GM19025 (cell line): ENCODE measurements around the gene CAMTA2.
A peak's percentile ranks its signal among the peaks of the same experiment; 100 is the strongest.

Experiments used
- ATAC-seq: cut with Tn5 transposase; IDR thresholded peaks from one replicate; pipeline ENCODE4 v1.9.1; 2021; ENCODE audit warnings: mild to moderate bottlenecking, low read depth, moderate library complexity; ENCODE audit not compliant: unreplicated experiment

CAMTA2 gene

GRCh38 chr17:4971826-4972225 lies 15.6 kb downstream of the CAMTA2 start:
- no peak for ATAC-seq

GRCh38 chr17:4970273-4970672 lies 17.2 kb downstream of the CAMTA2 start:
- no peak for ATAC-seq

DNA sequence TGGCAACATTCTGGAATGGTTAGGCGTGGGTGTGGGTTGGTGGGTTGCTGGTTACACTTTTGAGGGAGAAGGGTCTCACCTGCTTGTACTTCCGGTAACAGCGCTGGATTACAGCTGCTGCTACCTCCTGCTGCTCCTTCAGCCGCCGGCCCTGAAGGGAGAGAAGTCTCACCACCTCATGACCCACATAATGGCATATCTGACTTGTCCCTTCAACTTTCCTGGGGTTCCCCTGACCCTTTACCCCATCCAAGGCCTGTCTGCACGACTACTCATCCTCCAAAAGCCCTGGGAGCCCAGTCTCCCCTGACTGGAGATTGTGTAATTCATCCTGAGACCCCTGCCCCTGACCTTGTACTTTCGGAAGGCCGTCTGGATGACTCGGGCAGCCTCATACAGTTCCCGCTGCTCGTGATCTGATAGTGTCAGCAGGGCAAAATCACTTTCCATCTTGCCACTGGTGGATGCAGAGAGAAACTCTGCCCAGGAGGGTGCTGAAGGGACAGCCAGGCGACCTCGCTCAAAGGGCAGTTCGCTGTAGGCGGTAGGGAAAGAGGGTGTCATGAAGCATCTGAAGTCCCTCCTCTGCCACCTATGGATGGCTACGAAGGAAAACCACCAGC lies 17.8 kb downstream of the CAMTA2 start:
- no peak for ATAC-seq

DNA sequence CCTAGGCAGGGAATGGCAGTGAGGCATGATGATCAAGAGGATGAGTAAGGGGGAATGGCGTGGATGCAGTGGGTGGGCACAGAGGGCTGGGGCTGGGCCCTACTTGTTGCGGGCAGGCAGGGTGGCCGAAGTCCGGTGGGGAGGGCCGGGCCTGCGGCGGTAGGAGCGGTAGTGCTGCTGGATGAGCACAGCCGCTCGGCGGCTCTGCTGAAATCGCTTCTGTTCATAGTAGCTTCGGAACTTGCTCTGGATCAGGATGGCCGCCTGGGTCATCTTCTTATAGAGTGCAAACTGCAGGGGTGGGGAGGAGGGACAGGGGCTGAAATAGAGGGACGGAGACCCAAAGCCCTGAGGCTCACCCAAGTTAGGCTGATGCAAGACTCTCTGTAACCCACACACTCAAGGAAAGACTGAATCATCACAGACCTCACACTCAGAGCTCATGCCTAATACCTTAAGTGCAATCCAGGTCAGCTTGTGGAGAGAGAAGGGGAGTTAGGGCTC lies 18.4 kb downstream of the CAMTA2 start:
- no peak for ATAC-seq

GRCh38 chr17:4968486-4969046 lies 18.9 kb downstream of the CAMTA2 start:
- ATAC-seq, result no peak

DNA sequence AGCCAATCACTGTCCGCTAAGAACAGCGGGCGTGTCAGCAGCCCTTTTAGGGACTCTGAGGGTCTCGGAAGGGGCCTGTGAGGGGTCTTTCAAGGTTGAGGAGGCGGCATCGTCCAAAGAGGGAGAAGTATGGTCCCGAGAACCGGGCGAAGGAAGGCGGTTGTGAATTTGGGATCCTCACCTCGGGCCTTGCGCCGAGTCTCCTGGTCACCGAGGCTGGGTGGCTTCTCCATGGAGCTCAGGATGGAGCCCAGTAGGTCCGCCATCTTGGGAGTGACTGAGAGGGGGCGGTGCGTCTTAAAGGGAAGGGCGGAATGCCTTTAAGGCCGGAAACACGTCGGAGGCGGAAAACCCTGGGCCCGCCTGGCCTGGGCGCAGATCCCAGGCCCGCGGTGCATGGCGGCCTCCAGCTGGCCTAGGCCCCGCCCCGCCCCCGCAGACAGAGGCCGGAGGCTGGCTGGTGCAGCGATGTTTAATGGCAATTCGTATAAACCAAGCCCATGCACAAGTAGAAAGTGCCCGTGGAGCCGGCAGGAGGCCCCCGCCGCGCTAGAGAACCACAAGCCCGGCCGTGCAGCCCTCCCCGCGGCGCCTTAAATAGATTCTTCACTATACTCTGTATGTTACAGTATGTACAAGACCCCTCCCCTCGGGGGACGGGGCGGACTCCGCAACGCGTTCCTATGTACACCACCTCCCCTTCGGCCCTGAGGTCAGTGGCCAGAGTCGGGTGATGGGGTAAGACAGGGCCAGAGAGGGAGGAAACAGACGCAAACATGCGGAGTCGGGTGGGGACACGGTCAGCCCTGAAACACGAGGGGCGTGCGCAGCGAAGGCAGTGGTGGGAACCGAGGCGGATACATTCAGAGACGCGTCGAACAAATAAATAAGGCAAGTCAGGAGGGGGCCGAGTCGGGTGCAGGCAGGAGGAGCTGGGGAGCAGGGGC lies 19.7 kb downstream of the CAMTA2 start, which contains the start of gene SPAG7:
Gene SPAG7, minus strand, starts transcription at position 279 of the 947 bp plus-strand sequence. Its CDS starts 13 bp downstream, at position 266.
- ATAC-seq, result peak; percentile 52

DNA sequence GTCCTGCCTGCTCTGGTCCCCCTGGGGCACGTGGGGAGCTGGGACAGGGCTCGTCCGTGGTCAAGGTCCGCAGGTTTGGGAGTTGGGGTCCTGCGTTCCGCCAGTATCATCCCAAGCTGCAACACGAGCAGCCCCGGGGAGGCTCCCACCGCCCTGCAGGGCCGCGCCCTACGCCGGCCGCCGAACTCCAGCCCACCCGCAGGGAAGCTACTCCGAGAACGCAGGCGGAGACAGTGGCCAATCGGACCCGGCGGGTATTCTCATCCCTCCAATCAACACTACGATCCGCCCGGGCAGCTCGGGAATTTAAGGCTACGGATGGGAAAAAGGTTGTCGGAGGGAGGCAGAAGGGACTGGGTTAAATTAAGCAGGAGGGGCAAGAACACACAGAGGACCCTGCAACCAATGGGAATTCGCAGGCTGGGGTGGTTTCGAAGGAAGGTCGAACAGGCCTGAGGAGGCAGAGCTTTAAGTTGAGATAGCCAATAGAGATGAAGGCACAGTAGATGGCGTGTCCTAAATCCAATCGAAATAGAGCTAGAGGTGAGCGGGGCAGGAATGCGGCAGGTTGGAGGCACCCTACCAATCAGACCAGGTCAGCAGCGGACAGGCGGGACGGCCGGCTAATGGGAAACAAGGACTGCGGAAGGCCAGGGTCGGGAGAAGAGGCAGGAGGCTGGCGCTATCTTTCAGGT lies 20.5 kb downstream of the CAMTA2 start:
- peak; percentile 76 for ATAC-seq

GRCh38 chr17:4965311-4965986 lies 22.0 kb downstream of the CAMTA2 start:
- ATAC-seq, result no peak

- ATAC-seq, result no peak
Measured at GRCh38 chr17:4960279-4960922, 27.1 kb downstream of the CAMTA2 start.

GRCh38 chr17:4959261-4959965 lies 28.1 kb downstream of the CAMTA2 start:
- no peak for ATAC-seq

DNA sequence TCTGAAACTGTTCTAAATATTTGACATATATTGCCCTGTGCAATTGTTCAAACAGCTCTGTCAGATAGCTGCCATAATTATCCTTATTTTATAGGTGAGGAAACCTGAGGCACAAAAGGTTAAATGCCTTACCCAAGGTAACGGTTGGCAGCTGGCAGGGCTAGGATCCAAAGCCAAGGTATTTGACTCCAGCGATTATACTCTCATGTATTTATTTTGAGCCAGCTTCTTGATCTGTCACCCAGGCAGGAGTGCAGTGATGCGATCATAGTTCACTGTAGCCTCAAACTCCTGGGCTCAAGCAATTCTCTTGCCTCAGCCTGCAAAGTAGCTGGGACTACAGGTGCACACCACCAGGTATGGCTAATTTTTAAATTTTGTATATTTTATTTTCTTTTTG lies 29.4 kb downstream of the CAMTA2 start:
- ATAC-seq, result no peak

DNA sequence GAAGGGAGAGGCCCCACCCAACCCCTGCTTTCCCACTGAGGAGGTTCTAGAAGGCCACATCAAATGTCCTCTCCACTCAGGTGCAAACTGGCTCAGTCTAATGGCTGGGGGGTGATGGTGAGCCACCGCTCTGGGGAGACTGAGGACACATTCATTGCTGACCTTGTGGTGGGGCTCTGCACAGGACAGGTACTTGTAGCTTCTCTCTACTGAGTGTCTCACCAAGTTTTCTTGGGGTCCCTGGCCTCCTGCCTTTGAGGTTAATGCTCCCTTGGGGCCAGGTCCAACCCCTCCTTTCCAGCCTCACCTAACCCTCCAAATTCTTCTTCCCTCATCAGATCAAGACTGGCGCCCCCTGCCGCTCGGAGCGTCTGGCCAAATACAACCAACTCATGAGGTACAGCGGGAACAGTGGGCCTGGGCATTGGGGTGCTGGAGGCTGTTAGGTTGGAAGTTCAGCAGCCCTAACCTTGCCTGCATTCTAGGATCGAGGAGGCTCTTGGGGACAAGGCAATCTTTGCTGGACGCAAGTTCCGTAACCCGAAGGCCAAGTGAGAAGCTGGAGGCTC lies 30.9 kb downstream of the CAMTA2 start:
- no peak for ATAC-seq

- ATAC-seq, result no peak
Measured at GRCh38 chr17:4955091-4955490, 32.4 kb downstream of the CAMTA2 start.

- ATAC-seq, result no peak
Measured at GRCh38 chr17:4953451-4953961, 34.0 kb downstream of the CAMTA2 start.

DNA sequence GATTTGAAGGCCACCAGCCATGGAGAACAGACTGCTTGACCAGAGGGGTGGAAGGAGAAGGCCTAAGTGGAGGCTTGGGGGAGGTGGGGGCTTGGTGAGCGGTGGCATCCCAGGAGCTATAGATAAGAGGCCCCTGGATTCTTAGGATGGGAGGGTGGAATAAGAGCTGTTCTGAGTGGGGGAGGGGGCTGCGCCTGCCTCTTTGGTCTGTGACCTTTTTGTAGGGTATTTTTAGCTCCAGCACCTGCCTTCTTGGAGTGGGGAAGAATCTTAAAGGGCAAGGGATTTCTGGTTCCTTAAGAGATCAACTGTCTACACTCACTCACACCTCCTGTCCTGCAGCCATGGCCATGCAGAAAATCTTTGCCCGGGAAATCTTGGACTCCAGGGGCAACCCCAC lies 36.0 kb downstream of the CAMTA2 start:
- no peak for ATAC-seq

GRCh38 chr17:4950746-4951204 lies 36.7 kb downstream of the CAMTA2 start, which contains the start of gene ENO3:
ENO3 (plus strand) TSS chr17:4951119; CDS start chr17:4951830, 711 bp downstream.
- no peak for ATAC-seq

DNA sequence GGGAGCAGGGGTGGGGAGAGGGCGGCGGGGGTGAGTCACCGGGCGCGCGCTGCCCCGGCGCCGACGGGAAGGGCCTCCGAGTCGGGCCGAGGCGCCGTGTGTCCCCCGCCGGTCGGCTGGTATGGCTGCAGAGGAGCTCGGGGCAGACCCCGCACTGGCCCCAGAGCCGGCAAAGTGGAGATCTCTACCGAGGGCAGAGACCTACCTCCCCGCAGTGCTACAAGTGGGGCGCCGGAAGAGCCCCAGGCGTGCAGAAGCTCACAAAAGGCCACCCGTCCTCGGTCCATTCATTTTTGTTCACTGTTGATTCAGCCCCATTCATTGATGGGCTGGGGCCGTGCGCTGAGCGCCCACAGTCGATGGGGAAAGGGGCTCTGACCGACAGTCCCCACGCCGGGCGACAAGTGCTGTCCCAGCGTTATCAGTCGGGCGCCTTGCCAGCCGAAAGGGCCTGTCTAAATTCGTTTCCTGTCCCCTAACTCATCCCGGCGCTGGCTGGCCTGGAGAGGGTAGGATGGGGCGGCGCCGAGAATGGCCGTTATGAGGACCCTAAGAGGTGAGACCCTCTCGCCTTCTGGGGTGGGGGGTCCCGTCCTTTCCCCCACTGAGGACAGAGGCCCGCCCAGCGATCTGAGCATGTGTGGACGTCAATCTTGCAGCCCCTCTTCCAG lies 37.3 kb downstream of the CAMTA2 start:
- no peak for ATAC-seq
